CD4-positive, alpha-beta T cell (primary cell): ENCODE data around the gene SHISA6. TPM values are rescaled to one million over a fixed set of nuclear protein-coding genes. Genes with fewer than 3 reads are reported as not detected.

Experiments
- ATAC-seq: fragments of 200-7000 bp; cut with Tn5 transposase; one replicate; pipeline ENCODE4 v1.10.0; 2022; ENCODE audit warnings: mild to moderate bottlenecking; ENCODE audit not compliant: poor library complexity
- CTCF ChIA-PET: fragments of 350-600 bp; sonication (Branson Sonifier 250); formaldehyde crosslinking; loops from one replicate; lab custom pipeline; 2021; ENCODE audit warnings: antibody characterized with exemption, inconsistent platforms; lab: Charles Lee
- POLR2A ChIA-PET: fragments of 350-600 bp; sonication (Branson Sonifier 250); formaldehyde crosslinking; loops from one replicate; lab custom pipeline; 2021; ENCODE audit warnings: antibody characterized with exemption, inconsistent platforms; lab: Charles Lee
- DNase-seq, 14 experiments: peaks; one replicate each; pipeline ENCODE4 v3.0.0-alpha.2; 2013 to 2020; ENCODE audit warnings: mixed read lengths in 2 of 14
- H3K27ac ChIP-seq, 2 donors: one replicate each; pipeline versions ENCODE4 v1.5.1 to v1.7.0; 2013; ENCODE audit warnings: low read length in 2 of 2, low read depth in 1 of 2, mild to moderate bottlenecking in 1 of 2
- H3K27me3 ChIP-seq, 2 experiments: 1 replicate in 1 of 2; 2 replicates in 1 of 2; pipeline versions ENCODE4 v1.6.1 to v1.7.0; 2013; ENCODE audit warnings: low read length in 2 of 2, control low read depth in 1 of 2, mild to moderate bottlenecking in 1 of 2, moderate library complexity in 1 of 2; ENCODE audit not compliant: insufficient read depth in 2 of 2, control insufficient read depth in 1 of 2
- H3K36me3 ChIP-seq: one replicate; pipeline ENCODE4 v1.6.1; 2013; ENCODE audit warnings: low read length, control low read depth; ENCODE audit not compliant: insufficient read depth
- H3K4me1 ChIP-seq: one replicate; pipeline ENCODE4 v1.6.1; 2013; ENCODE audit warnings: low read length, control low read depth; ENCODE audit not compliant: insufficient read depth
- H3K4me3 ChIP-seq: one replicate; pipeline ENCODE4 v1.5.1; 2013; ENCODE audit warnings: mild to moderate bottlenecking, low read length, moderate library complexity
- H3K9me3 ChIP-seq, 2 experiments: 1 replicate in 1 of 2; 2 replicates in 1 of 2; pipeline versions ENCODE4 v1.6.1 to v1.7.0; 2013; ENCODE audit warnings: low read length in 2 of 2, mild to moderate bottlenecking in 2 of 2, control low read depth in 1 of 2, moderate library complexity in 1 of 2; ENCODE audit not compliant: control insufficient read depth in 1 of 2, insufficient read depth in 1 of 2
- H3K27ac Mint-ChIP-seq: one replicate; pipeline ENCODE4 v1.8.0; 2020; ENCODE audit warnings: mixed read lengths
- H3K27me3 Mint-ChIP-seq: one replicate; pipeline ENCODE4 v1.8.0; 2021; ENCODE audit warnings: mixed read lengths
- H3K36me3 Mint-ChIP-seq: one replicate; pipeline ENCODE4 v1.8.0; 2021; ENCODE audit warnings: low read depth, mixed read lengths
- H3K4me1 Mint-ChIP-seq: one replicate; pipeline ENCODE4 v1.8.0; 2021; ENCODE audit warnings: low read depth, mixed read lengths
- H3K4me3 Mint-ChIP-seq: one replicate; pipeline ENCODE4 v1.8.0; 2020; ENCODE audit warnings: mild to moderate bottlenecking, mixed read lengths
- H3K9me3 Mint-ChIP-seq: one replicate; pipeline ENCODE4 v1.8.0; 2020; ENCODE audit warnings: mixed read lengths
- CTCF ChIP-seq: fragments of 200-600 bp; IDR thresholded peaks from one replicate; pipeline ENCODE4 v1.8.0; 2022; ENCODE audit warnings: antibody characterized with exemption, mild to moderate bottlenecking
- intact Hi-C, 2 experiments: fragments of 100-400 bp; cut with DNase I in 1 of 2; cut with micrococcal nuclease in 1 of 2; formaldehyde crosslinking; loops; one replicate each; pipeline versions ENCODE4 v1.15.1 to v1.9.0; 2023 to 2025; cut with DNase I, micrococcal nuclease
- total RNA-seq, 174 experiments: library from RNA in 2 of 174; stranded (reverse) in 2 of 174; gene quantifications; one replicate each; pipeline ENCODE4 v1.2.3 and lab custom pipeline; 2021 to 2026

The SHISA6 gene
- total RNA-seq, 2 experiments from 2014 or later: not detected

DNA sequence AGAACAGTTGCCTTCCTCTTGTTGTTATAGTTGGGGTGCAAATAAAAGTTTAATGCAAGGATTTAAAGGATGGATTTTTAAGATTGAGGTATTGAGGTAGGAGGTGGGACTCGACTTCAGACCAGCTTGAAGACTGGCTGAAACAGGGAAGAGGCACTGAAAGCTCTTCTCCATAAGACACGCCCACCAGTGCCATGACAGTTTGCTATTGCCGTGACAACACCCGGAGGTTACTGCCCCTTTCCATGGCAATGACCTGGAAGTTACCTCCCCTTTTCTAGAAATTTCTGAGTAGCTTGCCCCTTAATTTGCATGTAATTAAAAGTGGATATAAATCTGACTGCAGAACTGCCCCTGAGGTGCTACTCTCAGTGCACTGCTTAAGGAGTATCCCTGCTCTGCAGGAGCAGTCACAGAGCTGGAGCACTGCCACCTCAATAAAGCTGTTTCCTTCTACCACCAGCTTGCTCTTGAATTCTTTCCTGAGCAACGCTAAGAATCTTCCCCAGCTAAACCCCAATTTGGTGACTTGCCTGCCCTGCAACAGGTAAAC is 122.6 kb downstream of the SHISA6 start:
- H3K36me3 ChIP-seq: no peaks in the 10 kb centered on the region
- no peaks in the 10 kb centered on the region for H3K27me3 Mint-ChIP-seq
- peaks cover 0 to 1% of the 10 kb centered on the region in 2 experiments for H3K9me3 ChIP-seq
- no peak overlapping the region for H3K4me3 Mint-ChIP-seq
- H3K9me3 Mint-ChIP-seq: peaks cover 9% of the 10 kb centered on the region
- H3K27me3 ChIP-seq: no peaks in the 10 kb centered on the region
- no peaks in the 10 kb centered on the region for H3K4me1 ChIP-seq
- TF ChIP-seq CTCF: no peak
- H3K4me1 Mint-ChIP-seq: no peaks in the 10 kb centered on the region
- CTCF ChIA-PET: no interaction called here
- DNase-seq (no peak), ATAC-seq (no peak)
- H3K27ac Mint-ChIP-seq: no peak overlapping the region
- H3K27ac ChIP-seq: no peak overlapping the region
- POLR2A ChIA-PET: no interaction called here
- H3K4me3 ChIP-seq: no peak overlapping the region
- no peaks in the 10 kb centered on the region for H3K36me3 Mint-ChIP-seq
- intact Hi-C loops: no loop called here

DNA sequence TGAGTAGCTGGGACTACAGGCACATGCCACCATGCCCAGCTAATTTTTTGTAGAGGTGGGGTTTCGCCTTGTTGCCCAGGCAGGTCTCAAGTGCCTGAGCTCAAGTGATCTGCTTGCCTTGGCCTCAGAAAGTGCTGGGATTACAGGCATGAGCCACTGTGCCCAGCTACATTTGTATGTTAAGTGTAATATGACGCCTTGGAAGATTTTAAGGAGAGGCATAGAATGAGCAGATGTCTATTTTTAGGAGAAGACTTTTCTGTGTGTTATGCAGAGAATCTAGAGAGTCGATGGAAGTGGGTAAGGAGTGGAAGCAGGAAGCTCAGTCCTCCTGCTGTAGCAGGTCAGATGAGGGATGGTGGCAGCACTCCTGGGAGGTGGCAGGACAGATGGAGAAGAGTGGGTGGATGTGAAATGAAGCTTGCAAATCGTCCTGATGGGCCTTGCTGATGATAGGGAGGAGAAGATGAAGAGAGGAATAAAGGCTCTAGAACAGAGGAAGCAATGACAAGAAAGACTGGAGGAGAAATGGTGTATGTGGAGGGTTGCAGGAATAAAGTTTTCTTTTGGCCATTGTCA is 125.3 kb downstream of the SHISA6 start:
- no peaks in the 10 kb centered on the region for H3K27me3 Mint-ChIP-seq
- Histone ChIP-seq H3K27ac (no peak overlapping the region), H3K9me3 (peaks cover 0 to 4% of the 10 kb centered on the region in 2 experiments), H3K27me3 (no peaks in the 10 kb centered on the region), H3K36me3 (no peaks in the 10 kb centered on the region), H3K4me1 (no peaks in the 10 kb centered on the region), H3K4me3 (no peak overlapping the region)
- POLR2A ChIA-PET: no interaction called here
- no peaks in the 10 kb centered on the region for H3K36me3 Mint-ChIP-seq
- DNase-seq (no peak), ATAC-seq (no peak)
- H3K4me3 Mint-ChIP-seq: no peak overlapping the region
- H3K4me1 Mint-ChIP-seq: no peaks in the 10 kb centered on the region
- TF ChIP-seq CTCF: no peak
- intact Hi-C loops: no loop called here
- no peak overlapping the region for H3K27ac Mint-ChIP-seq
- peaks cover 4% of the 10 kb centered on the region for H3K9me3 Mint-ChIP-seq
- CTCF ChIA-PET: no interaction called here

DNA sequence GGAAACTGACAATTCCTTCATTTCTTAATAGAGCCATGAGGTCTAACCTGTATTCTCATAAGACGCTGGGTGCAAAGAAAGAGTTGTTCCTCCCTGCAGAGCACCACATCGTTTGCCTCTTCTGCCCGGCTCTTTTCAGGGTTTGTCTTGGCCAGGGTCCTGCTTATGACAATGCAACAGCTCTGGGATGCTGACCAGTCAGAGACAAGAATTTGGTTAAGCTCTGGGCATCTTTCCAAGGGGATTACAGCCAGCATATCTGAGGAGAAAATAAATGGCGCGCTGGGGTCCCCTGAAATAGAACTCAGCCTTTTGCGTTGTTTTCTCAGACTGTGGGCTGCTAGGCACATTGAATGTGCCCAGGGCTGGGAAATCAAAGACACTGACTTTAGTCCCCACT is 128.6 kb downstream of the SHISA6 start:
- Histone ChIP-seq H3K27ac (no peak overlapping the region), H3K4me1 (no peaks in the 10 kb centered on the region), H3K9me3 (peaks cover 0 to 4% of the 10 kb centered on the region in 2 experiments), H3K36me3 (no peaks in the 10 kb centered on the region), H3K4me3 (no peak overlapping the region), H3K27me3 (no peaks in the 10 kb centered on the region)
- H3K9me3 Mint-ChIP-seq: peaks cover 6% of the 10 kb centered on the region
- H3K27ac Mint-ChIP-seq: no peak overlapping the region
- no peaks in the 10 kb centered on the region for H3K36me3 Mint-ChIP-seq
- no peak overlapping the region for H3K4me3 Mint-ChIP-seq
- H3K27me3 Mint-ChIP-seq: no peaks in the 10 kb centered on the region
- H3K4me1 Mint-ChIP-seq: no peaks in the 10 kb centered on the region
- DNase-seq: no peak
- POLR2A ChIA-PET: no interaction called here
- intact Hi-C loops: no loop called here
- no peak for ATAC-seq
- no peak for TF ChIP-seq CTCF
- CTCF ChIA-PET: no interaction called here
